Measurements from ENCODE around the gene KCNIP4.

- TF ChIP-seq ZZZ3 (IDR thresholded peaks at IDR 0.05) = no peak
- no peak for TF ChIP-seq YY1 (IDR thresholded peaks at IDR 0.05; ENCODE audit: borderline replicate concordance in 1 of 3, control insufficient read depth in 1 of 3, extremely low read depth in 1 of 3, insufficient read depth in 3 of 3, insufficient read length in 1 of 3, insufficient replicate concordance in 2 of 3, low read depth in 1 of 3, low read length in 2 of 3)
- no peak for TF ChIP-seq RB1 (IDR thresholded peaks at IDR 0.05; ENCODE audit: low read depth)
- no peak for TF ChIP-seq EZH2 (IDR thresholded peaks at IDR 0.05; ENCODE audit: borderline replicate concordance, low read depth, low read length)
- no peak for TF ChIP-seq E2F1 (CRISPR knock-in tag; IDR thresholded peaks at IDR 0.05)
- TF ChIP-seq, protein P1, sequence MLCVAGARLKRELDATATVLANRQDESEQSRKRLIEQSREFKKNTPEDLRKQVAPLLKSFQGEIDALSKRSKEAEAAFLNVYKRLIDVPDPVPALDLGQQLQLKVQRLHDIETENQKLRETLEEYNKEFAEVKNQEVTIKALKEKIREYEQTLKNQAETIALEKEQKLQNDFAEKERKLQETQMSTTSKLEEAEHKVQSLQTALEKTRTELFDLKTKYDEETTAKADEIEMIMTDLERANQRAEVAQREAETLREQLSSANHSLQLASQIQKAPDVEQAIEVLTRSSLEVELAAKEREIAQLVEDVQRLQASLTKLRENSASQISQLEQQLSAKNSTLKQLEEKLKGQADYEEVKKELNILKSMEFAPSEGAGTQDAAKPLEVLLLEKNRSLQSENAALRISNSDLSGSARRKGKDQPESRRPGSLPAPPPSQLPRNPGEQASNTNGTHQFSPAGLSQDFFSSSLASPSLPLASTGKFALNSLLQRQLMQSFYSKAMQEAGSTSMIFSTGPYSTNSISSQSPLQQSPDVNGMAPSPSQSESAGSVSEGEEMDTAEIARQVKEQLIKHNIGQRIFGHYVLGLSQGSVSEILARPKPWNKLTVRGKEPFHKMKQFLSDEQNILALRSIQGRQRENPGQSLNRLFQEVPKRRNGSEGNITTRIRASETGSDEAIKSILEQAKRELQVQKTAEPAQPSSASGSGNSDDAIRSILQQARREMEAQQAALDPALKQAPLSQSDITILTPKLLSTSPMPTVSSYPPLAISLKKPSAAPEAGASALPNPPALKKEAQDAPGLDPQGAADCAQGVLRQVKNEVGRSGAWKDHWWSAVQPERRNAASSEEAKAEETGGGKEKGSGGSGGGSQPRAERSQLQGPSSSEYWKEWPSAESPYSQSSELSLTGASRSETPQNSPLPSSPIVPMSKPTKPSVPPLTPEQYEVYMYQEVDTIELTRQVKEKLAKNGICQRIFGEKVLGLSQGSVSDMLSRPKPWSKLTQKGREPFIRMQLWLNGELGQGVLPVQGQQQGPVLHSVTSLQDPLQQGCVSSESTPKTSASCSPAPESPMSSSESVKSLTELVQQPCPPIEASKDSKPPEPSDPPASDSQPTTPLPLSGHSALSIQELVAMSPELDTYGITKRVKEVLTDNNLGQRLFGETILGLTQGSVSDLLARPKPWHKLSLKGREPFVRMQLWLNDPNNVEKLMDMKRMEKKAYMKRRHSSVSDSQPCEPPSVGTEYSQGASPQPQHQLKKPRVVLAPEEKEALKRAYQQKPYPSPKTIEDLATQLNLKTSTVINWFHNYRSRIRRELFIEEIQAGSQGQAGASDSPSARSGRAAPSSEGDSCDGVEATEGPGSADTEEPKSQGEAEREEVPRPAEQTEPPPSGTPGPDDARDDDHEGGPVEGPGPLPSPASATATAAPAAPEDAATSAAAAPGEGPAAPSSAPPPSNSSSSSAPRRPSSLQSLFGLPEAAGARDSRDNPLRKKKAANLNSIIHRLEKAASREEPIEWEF (CRISPR knock-in tag; IDR thresholded peaks at IDR 0.05) = no peak
- no peak for TF ChIP-seq KAT8 (IDR thresholded peaks at IDR 0.05; ENCODE audit: low read depth)
- TF ChIP-seq, protein P2, sequence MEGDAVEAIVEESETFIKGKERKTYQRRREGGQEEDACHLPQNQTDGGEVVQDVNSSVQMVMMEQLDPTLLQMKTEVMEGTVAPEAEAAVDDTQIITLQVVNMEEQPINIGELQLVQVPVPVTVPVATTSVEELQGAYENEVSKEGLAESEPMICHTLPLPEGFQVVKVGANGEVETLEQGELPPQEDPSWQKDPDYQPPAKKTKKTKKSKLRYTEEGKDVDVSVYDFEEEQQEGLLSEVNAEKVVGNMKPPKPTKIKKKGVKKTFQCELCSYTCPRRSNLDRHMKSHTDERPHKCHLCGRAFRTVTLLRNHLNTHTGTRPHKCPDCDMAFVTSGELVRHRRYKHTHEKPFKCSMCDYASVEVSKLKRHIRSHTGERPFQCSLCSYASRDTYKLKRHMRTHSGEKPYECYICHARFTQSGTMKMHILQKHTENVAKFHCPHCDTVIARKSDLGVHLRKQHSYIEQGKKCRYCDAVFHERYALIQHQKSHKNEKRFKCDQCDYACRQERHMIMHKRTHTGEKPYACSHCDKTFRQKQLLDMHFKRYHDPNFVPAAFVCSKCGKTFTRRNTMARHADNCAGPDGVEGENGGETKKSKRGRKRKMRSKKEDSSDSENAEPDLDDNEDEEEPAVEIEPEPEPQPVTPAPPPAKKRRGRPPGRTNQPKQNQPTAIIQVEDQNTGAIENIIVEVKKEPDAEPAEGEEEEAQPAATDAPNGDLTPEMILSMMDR (IDR thresholded peaks at IDR 0.05 in 2 of 3, conservative IDR thresholded peaks at IDR 0.05 in 1 of 3; ENCODE audit: insufficient read depth in 2 of 3, low read depth in 1 of 3, low read length in 3 of 3) = no peak
Observed at GRCh38 chr4:21304540-21304887, 644.1 kb downstream of the KCNIP4 start.
